ENCODE data around the gene FMO2.

GRCh38 chr1:171251042-171251951 lies 66.2 kb downstream of the FMO2 start:
- TF ChIP-seq CTCF (IDR thresholded peaks at IDR 0.05; ENCODE audit: low read depth, low read length, poor library complexity, severe bottlenecking): peak; percentile 58
- no peak for TF ChIP-seq EZH2phosphoT487 (IDR thresholded peaks at IDR 0.05; ENCODE audit: borderline replicate concordance, low read length)
